Stimulated activated CD4-positive, alpha-beta T cell treated with anti-CD3 and anti-CD28 coated beads, Interleukin-12 subunit alpha, Interleukin-12 subunit beta, amount 100 ng/mL, for 4 hours (primary cell): ENCODE measurements around the gene ABHD1.
"Not testable (repeated sequence)": the region's sequence is repeated elsewhere in the genome, so short reads cannot be mapped to it uniquely, and the experiment has no call there.

ENCODE experiments used
- DNase-seq: peaks from one replicate; pipeline ENCODE4 v3.0.0-alpha.2; 2020

ABHD1 gene

DNA sequence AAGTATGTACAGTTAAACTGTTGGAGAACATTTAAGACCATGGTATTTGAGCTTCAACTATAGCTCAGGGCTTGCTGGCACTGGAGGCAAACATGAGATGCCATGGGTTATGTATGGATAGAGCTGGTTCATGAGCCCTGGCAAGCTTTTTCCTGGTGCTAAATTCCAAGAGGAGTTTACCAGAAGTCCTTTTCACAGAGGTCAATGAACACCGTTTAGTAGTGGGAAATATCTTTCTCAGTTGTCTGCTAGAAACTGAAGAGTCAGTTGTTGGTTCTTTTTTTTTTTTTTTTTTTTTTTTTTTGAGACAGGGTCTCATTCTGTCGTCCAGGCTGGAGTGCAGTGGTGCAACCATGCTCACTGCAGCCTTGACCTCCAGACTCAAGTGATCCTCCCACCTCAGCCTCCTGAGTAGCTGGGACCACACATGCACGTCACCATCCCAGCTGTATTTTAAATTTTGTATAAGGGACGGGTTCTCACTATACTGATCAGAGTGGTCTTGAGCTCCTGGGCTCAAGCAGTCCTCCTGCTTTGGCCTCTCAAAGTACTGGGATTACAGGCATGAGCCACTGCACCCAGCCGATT lies 35.7 kb upstream of the ABHD1 start:
- no peak for DNase-seq

DNA sequence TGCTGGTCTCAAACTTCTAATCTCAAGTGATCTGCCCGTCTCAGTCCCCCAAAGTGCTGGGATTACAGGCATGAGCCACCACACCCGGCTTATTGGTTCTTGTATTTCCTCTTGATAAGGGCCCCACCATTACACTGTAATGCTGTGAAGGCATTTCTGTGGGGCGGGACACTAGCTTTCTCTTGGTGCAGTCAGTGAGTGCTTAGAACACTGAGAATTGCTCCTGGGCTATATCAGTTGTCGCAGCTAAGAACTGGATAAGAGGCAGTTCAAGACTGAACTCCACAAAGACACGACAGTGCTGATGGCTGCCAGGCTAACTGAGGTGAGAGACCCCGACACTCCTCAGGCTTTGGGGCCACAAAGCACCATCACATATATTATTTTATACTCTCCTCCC lies 35.0 kb upstream of the ABHD1 start:
- DNase-seq: no peak

DNA sequence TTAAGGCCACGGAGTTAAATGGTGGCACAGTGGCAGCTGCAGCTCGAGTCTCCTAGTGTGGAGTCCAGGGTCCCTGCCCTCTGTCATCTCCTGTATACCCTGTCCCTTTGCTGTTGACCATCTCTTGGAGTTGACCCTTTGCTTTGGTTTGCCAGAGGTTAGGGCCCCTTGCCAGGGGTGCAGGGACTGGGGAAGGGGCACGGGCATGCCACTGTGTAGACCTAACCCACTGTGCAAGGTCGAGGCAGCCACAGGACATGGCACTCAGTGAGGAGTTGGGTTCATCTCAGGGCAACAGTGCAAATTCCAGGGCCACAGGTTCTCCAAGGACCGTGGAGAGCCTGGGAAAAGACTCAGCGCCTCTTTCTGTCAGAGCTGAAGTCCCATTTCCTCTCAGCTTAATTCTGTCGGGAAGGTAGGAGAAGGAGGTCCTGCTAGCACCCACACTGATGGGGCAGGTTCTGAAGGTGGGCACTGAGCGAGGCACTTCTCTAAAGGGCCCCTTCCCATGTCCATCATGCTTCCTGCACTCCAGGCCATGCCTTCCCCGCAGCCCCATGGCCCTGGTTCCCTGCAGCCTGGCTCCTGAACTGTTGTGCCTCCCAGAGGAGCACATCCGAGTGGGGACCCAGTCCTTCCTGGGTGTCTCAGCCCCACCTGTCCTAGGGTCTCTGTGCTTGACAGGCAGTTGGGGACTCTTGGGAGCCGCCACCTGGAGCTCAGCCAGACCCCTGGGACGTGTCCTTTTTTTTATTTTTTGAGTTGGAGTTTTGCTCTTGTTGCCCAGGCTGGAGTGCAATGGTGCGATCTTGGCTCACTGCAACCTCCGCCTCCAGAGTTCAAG lies 34.3 kb upstream of the ABHD1 start:
- DNase-seq: no peak

DNA sequence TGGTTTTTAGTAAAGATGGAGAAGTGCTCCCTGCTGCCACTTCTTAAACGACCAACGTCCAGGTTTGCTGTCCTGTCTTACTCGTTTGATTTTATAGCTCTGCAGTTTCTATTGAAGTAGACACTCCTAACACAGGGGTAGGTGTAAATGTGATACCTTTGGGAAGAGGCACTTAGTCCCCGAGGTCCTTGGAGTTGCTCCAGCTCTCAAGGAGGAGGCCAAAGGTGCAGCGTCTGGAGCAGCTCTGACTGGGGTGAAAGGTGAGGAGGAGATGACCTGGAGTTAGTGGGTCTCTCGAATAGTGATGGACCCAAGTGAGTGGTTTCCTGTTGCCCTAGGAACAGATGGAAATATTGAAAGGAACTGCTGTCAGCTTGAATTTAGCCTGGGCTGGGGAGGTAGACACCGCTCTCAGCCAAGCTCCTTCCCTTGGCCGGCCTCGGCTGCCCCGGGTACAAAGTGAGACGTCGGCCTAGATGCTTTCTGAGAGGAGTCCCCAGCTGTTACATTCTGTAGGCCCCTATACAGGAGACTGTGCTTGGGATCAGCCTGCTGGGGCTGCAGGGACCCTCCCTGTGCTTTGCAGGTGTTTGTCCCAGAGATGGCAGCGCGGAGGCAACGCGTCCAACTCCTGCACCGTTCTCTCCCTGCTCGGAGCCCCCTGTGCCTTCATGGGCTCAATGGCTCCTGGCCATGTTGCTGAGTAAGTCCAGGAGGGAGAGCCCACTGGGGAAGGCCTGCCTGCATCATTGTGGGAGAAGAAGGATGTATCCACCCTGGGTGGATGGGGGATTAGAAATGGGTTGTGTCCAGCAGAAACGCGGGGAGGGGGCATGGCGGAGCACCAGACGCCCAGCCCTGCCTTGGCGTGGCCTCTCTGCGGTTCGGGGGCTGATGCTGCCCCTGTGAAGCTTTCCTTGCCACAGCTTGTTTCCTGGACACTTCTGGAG lies 31.6 kb upstream of the ABHD1 start:
- no peak for DNase-seq

DNA sequence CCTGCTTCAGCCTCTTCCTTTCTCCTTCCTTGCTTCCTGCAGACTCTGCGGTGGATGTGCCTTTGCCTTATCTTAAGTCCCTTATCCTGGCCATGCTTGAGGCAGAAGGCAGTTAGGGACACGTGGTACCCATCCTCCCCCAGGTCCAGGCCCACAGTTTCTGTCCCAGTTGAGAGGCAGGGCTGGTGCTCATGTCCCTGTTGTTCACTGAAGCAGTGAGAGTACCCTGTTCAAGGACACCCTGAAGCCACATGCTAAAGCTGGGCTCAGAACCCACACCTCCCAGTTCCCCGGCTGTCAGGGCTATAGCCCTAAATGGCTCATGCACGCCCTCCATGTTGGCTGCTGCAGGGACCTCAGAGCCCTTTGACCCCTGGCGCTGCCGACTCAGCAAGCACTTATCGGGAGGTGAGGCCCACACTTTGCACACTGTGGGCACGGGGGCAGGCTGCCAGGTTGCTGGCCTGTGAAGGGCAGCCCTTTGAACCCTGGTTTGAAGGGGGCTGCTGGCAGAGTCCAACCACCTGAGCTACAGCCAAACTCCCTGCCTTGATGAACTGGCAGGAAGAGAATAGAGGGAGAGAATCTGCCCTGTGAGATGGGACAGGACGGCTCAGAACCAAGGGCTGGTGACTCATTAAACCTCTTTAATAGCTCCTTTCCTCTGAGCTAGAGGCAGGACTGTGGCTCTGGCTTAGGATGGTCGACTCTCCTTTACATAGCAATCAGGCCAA lies 30.8 kb upstream of the ABHD1 start:
- DNase-seq: no peak

DNA sequence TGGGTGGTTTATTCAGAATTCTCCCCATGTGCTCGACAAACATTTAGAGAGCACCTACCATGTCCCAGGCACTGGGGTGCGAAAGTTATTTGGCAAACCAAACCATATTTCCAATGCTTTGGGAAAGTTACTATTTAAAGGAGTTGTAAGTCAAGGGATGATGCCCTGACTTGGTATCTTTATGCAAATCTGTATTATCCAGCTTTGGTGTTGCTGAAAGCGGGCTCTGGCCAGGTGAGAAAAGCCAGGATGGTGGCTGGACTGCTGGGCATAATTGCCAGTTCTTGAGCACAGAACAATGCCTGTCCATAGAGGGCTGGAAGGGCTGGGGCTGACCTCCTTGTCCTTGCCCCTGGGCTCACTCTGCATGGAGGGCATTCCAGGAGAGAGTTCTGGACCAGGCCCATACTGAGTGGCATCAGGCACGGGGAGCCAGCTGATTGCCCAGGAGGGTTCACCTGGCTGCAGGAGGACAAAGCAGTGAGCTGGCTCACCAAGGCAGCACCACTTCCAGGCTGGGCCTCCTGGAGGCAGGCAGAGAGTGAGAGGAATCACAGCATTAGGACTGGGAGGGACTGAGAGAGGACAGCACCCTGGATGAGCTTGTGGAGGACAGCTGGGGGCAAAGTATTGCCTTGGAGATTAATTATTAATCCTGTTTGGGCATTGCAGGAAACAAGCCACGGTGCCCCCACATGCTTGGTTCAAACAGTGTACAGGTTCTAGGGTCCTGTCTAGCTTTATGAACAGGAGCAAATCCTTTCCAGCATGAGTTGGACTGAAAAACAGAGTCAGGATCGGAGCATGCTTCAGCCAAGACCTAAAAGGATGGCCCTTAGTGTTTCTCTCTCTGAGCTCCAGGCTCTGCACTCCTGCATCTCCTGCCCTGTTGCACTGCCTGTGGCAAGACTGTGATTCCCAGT lies 29.9 kb upstream of the ABHD1 start:
- no peak for DNase-seq

DNA sequence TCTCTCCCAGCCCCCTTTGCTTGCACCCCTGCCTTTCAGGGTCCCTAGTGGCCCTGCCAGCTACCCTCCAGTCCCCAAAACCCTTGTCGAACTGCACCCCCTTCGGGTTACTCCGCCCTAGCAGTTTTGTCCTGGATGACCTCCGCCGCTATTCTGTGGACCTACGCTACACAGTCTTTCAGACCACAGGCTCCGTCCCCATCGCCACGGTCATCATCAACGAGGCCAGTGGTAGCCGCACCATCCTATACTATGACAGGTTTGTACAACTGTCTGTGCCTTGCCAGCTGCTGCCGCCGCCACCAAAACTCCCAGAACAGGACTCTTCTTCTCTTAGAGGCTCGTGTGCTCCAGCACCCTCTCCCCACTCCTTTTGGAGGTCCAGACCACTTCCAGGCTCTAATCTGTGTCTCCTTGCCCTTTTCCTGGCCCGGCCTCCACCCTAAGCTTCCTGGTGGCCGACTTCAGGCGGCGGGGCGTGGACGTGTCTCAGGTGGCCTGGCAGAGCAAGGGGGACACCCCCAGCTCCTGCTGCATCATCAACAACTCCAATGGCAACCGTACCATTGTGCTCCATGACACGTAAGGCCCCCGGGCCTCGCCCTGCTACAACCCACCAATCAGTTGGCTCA lies 29.1 kb upstream of the ABHD1 start:
- DNase-seq: no peak

DNA sequence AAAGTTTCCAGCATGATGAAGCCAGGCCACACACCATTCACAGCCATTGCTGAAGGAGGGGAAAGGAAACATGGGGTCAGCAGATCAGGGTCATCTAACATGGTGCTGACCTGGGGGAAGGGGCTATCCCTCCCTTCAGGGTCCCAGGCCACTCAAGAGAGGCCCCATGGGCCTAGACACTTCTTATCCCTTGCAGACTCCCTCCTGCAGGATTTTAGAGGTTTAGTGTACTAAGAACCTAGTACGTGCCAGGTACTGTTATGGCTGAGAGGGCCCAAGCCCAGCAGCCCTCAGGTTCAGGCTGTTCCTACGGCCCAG lies 28.2 kb upstream of the ABHD1 start:
- no peak for DNase-seq

DNA sequence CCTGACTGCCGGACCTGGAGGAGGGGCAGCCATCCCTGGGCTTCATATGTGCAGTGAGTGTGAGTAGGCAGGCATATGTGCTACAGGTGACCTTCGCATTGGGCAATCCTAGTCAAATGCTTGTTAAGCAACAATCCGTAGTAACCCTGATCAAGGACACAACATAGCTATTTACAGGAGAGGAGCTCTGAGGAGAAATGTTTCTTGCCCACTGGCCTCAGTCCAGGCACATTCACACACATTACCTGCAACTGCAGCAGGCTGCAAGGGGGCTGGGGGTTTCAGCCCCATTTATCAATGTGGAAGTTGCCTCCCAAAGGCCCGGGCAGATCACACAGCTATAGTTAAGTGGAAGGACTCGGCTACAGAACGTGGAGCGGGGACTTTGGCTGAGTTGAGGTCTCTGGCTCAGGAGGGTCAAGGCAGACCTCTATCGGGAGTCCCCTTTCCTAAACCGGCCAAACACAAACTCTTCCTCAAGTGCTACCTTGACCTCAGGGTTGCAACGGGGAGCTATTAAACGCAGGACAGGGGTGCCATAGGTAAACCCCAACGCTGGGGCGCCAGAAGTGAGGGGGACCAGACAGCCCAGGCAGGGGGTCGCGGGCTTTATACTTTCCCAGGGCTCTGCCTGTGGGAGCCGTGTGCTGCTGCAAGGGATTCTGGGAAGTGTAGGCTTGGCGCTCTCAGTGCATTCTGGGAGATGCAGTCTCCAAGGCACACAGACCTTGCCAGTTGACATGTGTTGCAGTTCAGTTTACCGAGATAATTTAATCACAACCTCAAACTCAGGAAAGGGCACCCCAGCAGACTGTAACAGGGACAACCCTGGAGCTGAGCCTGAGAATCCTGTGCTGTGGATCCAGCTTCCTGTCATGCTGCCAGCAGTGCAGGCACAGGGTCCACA lies 27.6 kb upstream of the ABHD1 start:
- DNase-seq: peak; percentile 40

DNA sequence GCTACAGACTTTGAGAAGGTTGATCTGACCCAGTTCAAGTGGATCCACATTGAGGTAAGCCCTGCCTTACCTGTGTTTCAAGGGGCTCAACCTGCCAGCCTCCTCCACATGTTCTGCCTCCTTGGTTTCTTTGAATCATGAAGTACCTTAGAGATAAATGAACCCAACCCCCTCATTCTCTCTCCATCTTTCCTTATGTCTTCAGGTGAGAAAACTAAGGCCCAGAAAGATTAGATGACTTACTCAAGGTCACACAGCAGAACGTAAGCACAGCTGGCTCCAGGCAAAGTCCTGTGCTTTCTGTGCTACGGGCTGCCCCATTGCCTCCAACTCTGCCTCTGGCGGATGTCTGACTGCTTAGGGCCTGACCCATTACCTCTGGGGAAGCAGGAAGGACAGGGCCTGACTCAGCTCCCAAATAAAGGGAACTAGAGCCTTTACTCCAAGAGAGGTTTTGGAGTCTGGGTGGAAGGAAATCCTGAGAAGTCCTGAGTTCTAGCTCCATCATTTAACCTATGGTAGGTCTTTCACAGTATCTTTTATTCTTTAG lies 26.8 kb upstream of the ABHD1 start:
- no peak for DNase-seq

DNA sequence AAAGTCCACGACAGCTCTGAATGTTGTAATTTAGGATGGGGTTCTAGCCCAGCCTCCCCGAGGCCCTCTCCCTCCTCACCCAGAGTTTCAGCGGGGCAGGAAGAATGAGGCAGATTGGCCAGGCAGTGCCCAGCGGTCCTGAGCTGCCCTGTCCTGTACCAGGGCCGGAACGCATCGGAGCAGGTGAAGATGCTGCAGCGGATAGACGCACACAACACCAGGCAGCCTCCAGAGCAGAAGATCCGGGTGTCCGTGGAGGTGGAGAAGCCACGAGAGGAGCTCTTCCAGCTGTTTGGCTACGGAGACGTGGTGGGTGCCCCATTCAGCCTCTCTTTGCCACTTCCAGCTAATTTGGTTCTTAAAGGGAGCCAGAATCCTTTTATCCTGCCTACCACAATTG lies 26.3 kb upstream of the ABHD1 start:
- DNase-seq: no peak

DNA sequence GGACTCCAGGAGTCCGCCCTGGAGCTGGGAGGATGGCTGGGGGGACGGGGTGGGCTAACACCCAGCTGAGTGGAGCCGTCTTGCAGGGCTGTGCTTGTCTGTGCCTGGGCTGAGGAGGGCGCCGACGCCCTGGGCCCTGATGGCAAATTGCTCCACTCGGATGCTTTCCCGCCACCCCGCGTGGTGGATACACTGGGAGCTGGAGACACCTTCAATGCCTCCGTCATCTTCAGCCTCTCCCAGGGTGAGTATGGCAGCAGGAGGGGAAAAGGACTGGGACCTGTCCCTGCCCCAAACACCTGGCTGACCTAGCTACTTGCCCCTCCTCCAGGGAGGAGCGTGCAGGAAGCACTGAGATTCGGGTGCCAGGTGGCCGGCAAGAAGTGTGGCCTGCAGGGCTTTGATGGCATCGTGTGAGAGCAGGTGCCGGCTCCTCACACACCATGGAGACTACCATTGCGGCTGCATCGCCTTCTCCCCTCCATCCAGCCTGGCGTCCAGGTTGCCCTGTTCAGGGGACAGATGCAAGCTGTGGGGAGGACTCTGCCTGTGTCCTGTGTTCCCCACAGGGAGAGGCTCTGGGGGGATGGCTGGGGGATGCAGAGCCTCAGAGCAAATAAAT lies 24.2 kb upstream of the ABHD1 start:
- DNase-seq: no peak

DNA sequence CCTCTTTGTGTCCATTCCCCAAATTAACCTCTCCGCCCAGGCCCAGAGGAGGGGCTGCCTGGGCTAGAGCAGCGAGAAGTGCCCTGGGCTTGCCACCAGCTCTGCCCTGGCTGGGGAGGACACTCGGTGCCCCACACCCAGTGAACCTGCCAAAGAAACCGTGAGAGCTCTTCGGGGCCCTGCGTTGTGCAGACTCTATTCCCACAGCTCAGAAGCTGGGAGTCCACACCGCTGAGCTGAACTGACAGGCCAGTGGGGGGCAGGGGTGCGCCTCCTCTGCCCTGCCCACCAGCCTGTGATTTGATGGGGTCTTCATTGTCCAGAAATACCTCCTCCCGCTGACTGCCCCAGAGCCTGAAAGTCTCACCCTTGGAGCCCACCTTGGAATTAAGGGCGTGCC lies 23.6 kb upstream of the ABHD1 start:
- DNase-seq: no peak

DNA sequence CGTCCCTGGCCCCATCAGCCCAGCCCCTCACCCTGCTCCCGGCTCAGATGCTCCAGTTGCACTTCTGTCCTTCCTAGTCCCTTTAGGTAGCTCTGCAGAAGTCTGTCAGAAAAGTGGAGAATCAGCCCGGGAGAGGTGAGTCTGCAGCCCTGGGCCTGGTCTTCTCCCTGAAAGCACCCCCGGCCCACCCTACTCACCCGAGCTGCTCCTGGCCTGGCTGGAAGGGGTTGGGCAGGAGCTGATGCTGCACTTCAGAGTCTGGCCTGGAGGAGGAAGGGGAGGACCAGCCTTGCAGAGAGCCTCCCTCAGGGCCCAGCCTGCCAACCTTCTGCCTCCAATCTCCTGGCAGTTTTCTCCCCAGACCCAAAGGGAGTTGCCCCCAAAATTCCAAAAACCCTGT lies 21.3 kb upstream of the ABHD1 start:
- DNase-seq: no peak

DNA sequence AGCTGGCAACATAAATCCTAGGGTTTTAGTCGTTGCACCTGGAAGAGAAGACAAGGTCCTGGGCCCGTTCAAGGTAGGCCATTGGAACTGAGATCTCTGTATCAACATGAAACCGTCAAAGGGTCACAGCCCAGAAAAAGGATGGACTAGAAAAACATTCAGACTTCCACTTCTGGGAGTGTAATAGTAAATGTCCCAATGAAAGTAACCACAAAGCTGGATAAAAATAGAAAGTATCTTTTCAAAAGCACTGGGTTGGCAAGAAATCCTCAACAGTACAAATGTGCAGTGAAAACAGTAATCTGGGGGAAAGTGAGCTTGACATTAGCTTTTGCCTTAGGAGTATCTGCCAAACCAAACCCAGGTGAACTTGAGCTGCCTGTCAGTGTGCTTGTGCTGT lies 17.6 kb upstream of the ABHD1 start:
- no peak for DNase-seq

DNA sequence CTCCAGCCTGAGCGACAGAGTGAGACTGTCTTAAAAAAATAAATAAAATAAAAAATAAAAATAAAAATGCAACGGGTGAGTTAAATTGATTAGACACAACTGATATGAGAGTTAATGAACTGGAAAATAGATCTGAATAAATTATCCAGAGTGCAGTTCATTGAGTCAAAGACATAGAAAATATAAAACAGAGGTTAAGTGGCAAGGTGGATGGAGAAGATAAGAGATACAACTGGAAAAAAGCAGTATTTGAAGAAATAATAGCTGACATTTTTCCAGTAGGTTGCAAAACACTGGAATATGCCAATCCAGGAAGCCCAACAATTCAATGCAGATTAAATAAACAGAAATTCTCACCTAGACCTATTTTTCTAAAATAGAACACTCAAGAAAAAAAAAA lies 15.4 kb upstream of the ABHD1 start:
- no peak for DNase-seq

DNA sequence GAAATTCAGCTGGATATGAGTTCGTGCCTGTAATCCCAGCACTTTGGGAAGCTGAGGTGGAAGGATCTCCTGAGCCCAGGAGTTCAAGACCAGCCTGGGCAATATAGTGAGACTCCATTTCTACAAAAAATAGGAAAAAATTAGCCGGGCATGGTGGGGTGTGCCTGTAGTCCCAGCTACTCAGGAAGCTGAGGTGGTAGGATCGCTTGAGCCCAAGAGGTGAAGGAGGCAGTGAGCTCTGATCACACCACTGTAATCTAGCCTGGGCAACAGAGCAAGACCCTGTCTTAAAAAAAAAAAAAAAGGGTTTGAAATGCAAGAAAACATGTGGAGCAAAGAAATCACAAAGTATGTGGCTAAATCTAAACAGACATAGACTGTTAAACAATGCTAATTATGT lies 14.5 kb upstream of the ABHD1 start:
- DNase-seq: no peak

DNA sequence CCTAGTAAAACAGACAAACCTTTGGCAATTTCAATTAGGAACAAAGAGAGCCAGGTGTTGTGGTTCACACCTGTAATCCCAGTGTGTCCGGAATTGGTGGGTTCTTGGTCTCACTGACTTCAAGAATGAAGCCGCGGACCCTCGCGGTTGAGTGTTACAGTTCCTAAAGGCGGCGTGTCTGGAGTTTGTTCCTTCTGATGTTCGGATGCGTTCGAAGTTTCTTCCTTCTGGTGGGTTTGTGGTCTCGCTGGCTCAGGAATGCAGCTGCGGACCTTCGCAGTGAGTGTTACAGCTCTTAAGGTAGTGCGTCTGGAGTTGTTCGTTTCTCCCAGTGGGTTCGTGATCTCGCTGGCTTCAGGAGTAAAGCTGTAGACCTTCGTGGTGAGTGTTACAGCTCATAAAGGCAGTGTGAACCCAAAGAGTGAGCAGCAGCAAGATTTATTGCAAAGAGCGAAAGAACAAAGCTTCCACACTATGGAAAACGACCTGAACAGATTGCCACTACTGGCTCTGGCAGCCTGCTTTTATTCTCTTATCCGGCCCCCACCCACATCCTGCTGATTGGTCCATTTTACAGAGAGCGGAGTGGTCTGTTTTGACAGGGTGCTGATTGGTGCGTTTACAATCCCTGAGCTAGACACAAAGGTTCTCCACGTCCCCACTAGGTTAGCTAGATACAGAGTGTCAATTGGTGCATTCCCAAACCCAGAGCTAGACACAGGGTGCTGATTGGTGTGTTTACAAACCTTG lies 12.8 kb upstream of the ABHD1 start:
- not testable (repeated sequence) for DNase-seq
